ENCODE results near the gene GAD2. TPM values are rescaled to one million over a fixed set of nuclear protein-coding genes. Genes with fewer than 3 reads are reported as not detected.

The GAD2 gene
- total and polyA plus RNA-seq, 2 experiments from 2014 or later = 0.56 to 0.86 TPM

DNA sequence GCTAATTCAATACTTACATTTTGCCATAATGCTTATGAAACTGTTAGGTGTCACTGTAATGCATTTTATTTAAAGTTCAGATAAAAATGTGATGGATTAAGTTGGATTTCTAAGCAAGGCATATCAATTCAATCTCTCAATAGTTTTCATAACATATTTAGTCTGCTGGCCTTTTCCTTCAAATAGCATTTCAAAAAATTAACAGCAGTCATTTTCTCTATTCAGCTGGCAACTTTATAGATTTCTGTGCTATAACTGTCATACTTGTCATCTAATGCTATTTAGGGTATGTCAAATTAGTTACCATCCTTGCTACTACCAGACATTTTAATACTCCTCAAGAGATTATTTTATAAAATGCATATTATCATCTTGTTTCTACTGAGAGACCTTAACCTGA, 4.3 kb downstream of the GAD2 start (continued):
- TF ChIP-seq, protein P1, sequence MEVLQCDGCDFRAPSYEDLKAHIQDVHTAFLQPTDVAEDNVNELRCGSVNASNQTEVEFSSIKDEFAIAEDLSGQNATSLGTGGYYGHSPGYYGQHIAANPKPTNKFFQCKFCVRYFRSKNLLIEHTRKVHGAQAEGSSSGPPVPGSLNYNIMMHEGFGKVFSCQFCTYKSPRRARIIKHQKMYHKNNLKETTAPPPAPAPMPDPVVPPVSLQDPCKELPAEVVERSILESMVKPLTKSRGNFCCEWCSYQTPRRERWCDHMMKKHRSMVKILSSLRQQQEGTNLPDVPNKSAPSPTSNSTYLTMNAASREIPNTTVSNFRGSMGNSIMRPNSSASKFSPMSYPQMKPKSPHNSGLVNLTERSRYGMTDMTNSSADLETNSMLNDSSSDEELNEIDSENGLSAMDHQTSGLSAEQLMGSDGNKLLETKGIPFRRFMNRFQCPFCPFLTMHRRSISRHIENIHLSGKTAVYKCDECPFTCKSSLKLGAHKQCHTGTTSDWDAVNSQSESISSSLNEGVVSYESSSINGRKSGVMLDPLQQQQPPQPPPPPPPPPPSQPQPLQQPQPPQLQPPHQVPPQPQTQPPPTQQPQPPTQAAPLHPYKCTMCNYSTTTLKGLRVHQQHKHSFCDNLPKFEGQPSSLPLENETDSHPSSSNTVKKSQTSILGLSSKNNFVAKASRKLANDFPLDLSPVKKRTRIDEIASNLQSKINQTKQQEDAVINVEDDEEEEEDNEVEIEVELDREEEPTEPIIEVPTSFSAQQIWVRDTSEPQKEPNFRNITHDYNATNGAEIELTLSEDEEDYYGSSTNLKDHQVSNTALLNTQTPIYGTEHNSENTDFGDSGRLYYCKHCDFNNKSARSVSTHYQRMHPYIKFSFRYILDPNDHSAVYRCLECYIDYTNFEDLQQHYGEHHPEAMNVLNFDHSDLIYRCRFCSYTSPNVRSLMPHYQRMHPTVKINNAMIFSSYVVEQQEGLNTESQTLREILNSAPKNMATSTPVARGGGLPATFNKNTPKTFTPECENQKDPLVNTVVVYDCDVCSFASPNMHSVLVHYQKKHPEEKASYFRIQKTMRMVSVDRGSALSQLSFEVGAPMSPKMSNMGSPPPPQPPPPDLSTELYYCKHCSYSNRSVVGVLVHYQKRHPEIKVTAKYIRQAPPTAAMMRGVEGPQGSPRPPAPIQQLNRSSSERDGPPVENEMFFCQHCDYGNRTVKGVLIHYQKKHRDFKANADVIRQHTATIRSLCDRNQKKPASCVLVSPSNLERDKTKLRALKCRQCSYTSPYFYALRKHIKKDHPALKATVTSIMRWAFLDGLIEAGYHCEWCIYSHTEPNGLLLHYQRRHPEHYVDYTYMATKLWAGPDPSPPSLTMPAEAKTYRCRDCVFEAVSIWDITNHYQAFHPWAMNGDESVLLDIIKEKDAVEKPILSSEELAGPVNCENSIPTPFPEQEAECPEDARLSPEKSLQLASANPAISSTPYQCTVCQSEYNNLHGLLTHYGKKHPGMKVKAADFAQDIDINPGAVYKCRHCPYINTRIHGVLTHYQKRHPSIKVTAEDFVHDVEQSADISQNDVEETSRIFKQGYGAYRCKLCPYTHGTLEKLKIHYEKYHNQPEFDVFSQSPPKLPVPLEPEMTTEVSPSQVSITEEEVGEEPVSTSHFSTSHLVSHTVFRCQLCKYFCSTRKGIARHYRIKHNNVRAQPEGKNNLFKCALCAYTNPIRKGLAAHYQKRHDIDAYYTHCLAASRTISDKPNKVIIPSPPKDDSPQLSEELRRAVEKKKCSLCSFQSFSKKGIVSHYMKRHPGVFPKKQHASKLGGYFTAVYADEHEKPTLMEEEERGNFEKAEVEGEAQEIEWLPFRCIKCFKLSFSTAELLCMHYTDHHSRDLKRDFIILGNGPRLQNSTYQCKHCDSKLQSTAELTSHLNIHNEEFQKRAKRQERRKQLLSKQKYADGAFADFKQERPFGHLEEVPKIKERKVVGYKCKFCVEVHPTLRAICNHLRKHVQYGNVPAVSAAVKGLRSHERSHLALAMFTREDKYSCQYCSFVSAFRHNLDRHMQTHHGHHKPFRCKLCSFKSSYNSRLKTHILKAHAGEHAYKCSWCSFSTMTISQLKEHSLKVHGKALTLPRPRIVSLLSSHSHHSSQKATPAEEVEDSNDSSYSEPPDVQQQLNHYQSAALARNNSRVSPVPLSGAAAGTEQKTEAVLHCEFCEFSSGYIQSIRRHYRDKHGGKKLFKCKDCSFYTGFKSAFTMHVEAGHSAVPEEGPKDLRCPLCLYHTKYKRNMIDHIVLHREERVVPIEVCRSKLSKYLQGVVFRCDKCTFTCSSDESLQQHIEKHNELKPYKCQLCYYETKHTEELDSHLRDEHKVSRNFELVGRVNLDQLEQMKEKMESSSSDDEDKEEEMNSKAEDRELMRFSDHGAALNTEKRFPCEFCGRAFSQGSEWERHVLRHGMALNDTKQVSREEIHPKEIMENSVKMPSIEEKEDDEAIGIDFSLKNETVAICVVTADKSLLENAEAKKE (CRISPR knock-in tag; IDR thresholded peaks at IDR 0.05) = no peak

DNA sequence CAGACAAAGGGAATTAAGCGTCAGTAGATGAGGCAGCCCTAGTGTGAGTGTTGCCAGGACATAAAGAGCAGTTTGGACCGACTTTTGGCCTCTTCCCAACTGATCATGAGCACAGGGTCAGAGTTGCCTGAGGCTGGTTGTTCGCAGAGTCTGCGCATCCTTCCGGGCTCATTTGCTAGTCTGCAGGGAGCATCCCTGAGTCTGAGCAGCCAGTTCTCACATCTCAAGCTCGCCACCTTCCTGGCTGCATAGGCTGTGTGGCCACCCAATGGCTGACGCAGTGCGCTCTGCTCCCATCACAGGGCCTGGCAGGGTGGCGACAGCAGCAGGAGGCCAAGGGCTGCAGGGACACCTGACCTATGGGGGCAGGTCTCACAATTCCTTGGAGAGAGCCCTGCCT, 5.0 kb downstream of the GAD2 start:
- ATAC-seq = peak; percentile 31
- Mint-ChIP-seq H3K27ac (no peak overlapping the region), H3K36me3 (ENCODE audit: low read depth) (no peaks in the 10 kb centered on the region; the same call in 2 of the 3 replicates), H3K27me3 (ENCODE audit: insufficient read depth, low read depth, poor library complexity) (peaks cover 44% of the 10 kb centered on the region), H3K4me3 (no peak overlapping the region), H3K9me3 (no peaks in the 10 kb centered on the region), H3K4me1 (peaks cover 40% of the 10 kb centered on the region)
- H3K27me3 ChIP-seq (ENCODE audit: insufficient read depth) = peaks cover 58% of the 10 kb centered on the region
- peaks cover 5% of the 10 kb centered on the region; the same call in 1 of the 2 replicates for H3F3A ChIP-seq (replicated peaks; ENCODE audit: low read depth)
- H3K4me3 ChIP-seq = no peak overlapping the region
- no peak overlapping the region for H2AFZ ChIP-seq
- H3K27ac ChIP-seq (ENCODE audit: low read depth) = no peak overlapping the region
- no peaks in the 10 kb centered on the region for H3K79me2 ChIP-seq (replicated peaks; ENCODE audit: insufficient read depth)
- 0 out of 2 replicates have a peak overlapping the region, but pooled peaks have one; percentile 12 for H3K4me2 ChIP-seq
- no peaks in the 10 kb centered on the region for H3K9me2 ChIP-seq (ENCODE audit: insufficient read depth)
- no peaks in the 10 kb centered on the region for H4K20me1 ChIP-seq (replicated peaks; ENCODE audit: insufficient read depth)
- H3K36me3 ChIP-seq (ENCODE audit: insufficient read depth) = no peaks in the 10 kb centered on the region
- no peak for TF ChIP-seq ZNF114 (CRISPR knock-in tag; IDR thresholded peaks at IDR 0.05)
- TF ChIP-seq, protein P2, sequence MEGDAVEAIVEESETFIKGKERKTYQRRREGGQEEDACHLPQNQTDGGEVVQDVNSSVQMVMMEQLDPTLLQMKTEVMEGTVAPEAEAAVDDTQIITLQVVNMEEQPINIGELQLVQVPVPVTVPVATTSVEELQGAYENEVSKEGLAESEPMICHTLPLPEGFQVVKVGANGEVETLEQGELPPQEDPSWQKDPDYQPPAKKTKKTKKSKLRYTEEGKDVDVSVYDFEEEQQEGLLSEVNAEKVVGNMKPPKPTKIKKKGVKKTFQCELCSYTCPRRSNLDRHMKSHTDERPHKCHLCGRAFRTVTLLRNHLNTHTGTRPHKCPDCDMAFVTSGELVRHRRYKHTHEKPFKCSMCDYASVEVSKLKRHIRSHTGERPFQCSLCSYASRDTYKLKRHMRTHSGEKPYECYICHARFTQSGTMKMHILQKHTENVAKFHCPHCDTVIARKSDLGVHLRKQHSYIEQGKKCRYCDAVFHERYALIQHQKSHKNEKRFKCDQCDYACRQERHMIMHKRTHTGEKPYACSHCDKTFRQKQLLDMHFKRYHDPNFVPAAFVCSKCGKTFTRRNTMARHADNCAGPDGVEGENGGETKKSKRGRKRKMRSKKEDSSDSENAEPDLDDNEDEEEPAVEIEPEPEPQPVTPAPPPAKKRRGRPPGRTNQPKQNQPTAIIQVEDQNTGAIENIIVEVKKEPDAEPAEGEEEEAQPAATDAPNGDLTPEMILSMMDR (conservative IDR thresholded peaks at IDR 0.05; ENCODE audit: low read depth in 2 of 2) = peak in 1 of 2 experiments; percentile 25; a peak in 1 of 4 replicates
- H3K4me1 ChIP-seq (ENCODE audit: insufficient read depth) = peaks cover 36% of the 10 kb centered on the region
- peak; percentile 37 for DNase-seq (ENCODE audit: low spot score)

Data from GM23338 (cell line).